WTC11 (cell line): ENCODE data around the gene BET1. TPM values are rescaled to one million over a fixed set of nuclear protein-coding genes. Genes with fewer than 3 reads are reported as not detected.

Source experiments
- ATAC-seq: fragments of 200-7000 bp; cut with Tn5 transposase; 2 replicates; pipeline ENCODE4 v1.10.0; 2021; ENCODE audit warnings: mild to moderate bottlenecking, moderate library complexity
- CTCF ChIA-PET: fragments of 300-600 bp; sonication (Branson Sonifier 250); formaldehyde crosslinking; loops from one replicate; lab custom pipeline; 2021; ENCODE audit warnings: antibody characterized with exemption; lab: Charles Lee
- POLR2A ChIA-PET: fragments of 350-600 bp; sonication (Branson Sonifier 250); formaldehyde crosslinking; loops from one replicate; lab custom pipeline; 2021; ENCODE audit warnings: antibody characterized with exemption; lab: Charles Lee
- DNase-seq: peaks from one replicate; pipeline ENCODE4 v3.0.0; 2021; ENCODE audit warnings: low spot score
- H3K27ac Mint-ChIP-seq: 2 replicates; pipeline ENCODE4 v1.8.0; 2021; ENCODE audit warnings: mixed read lengths
- H3K27me3 Mint-ChIP-seq: 2 replicates; pipeline ENCODE4 v1.8.0; 2021; ENCODE audit warnings: low read depth, mild to moderate bottlenecking, moderate library complexity, mixed read lengths
- H3K36me3 Mint-ChIP-seq: 2 replicates; pipeline ENCODE4 v1.8.0; 2021; ENCODE audit warnings: mixed read lengths
- H3K4me1 Mint-ChIP-seq: 2 replicates; pipeline ENCODE4 v1.8.0; 2022; ENCODE audit warnings: mixed read lengths
- H3K4me3 Mint-ChIP-seq: 2 replicates; pipeline ENCODE4 v1.8.0; 2021; ENCODE audit warnings: mild to moderate bottlenecking, moderate library complexity, mixed read lengths
- H3K9me3 Mint-ChIP-seq: 2 replicates; pipeline ENCODE4 v1.8.0; 2021; ENCODE audit warnings: mixed read lengths
- ATF1 ChIP-seq: sonication (generic); formaldehyde crosslinking; IDR thresholded peaks from 2 replicates; pipeline ENCODE4 v1.8.1; 2023; ENCODE audit warnings: mild to moderate bottlenecking, moderate library complexity, missing genetic modification reagents
- CREM ChIP-seq: sonication (generic); formaldehyde crosslinking; IDR thresholded peaks from 2 replicates; pipeline ENCODE4 v1.8.1; 2022; ENCODE audit warnings: mild to moderate bottlenecking, missing genetic modification reagents, moderate library complexity
- ESRRA ChIP-seq: sonication (generic); formaldehyde crosslinking; IDR thresholded peaks from 2 replicates; pipeline ENCODE4 v1.8.1; 2022; ENCODE audit warnings: mild to moderate bottlenecking, missing genetic modification reagents, borderline replicate concordance
- FOXJ3 ChIP-seq: sonication (generic); formaldehyde crosslinking; IDR thresholded peaks from 2 replicates; pipeline ENCODE4 v1.9.0; 2021; ENCODE audit warnings: missing genetic modification reagents, mild to moderate bottlenecking, borderline replicate concordance
- FOXP1 ChIP-seq: sonication (generic); formaldehyde crosslinking; IDR thresholded peaks from 2 replicates; pipeline ENCODE4 v1.8.0; 2022; ENCODE audit warnings: missing genetic modification reagents, mild to moderate bottlenecking, moderate library complexity, borderline replicate concordance
- FOXP4 ChIP-seq: sonication (generic); formaldehyde crosslinking; IDR thresholded peaks from 2 replicates; pipeline ENCODE4 v1.8.0; 2022; ENCODE audit warnings: mild to moderate bottlenecking, missing genetic modification reagents
- GTF2I ChIP-seq: fragments of 250-450 bp; sonication (Bioruptor Pico); conservative IDR thresholded peaks from 2 replicates; pipeline ENCODE4 v1.4.0; 2021; ENCODE audit warnings: mild to moderate bottlenecking
- IRF1 ChIP-seq: sonication (generic); formaldehyde crosslinking; IDR thresholded peaks from 2 replicates; pipeline ENCODE4 v1.8.0; 2023; ENCODE audit warnings: missing genetic modification reagents
- IRF2 ChIP-seq: sonication (generic); formaldehyde crosslinking; IDR thresholded peaks from 2 replicates; pipeline ENCODE4 v1.8.0; 2022; ENCODE audit warnings: low read depth, missing genetic modification reagents, borderline replicate concordance
- NFATC4 ChIP-seq: fragments of 250-450 bp; sonication (Bioruptor Pico); IDR thresholded peaks from 2 replicates; pipeline ENCODE4 v1.9.0; 2021; ENCODE audit warnings: mild to moderate bottlenecking
- NR2C2 ChIP-seq: sonication (generic); formaldehyde crosslinking; IDR thresholded peaks from 2 replicates; pipeline ENCODE4 v1.8.0; 2022; ENCODE audit warnings: mild to moderate bottlenecking, missing genetic modification reagents
- OVOL2 ChIP-seq: fragments of 250-450 bp; sonication (Bioruptor Pico); IDR thresholded peaks from 2 replicates; pipeline ENCODE4 v1.9.0; 2021; ENCODE audit warnings: mild to moderate bottlenecking, borderline replicate concordance
- PRRX2 ChIP-seq: fragments of 250-450 bp; sonication (Bioruptor Pico); IDR thresholded peaks from 2 replicates; pipeline ENCODE4 v1.8.0; 2021; ENCODE audit warnings: mild to moderate bottlenecking
- SP1 ChIP-seq: sonication (generic); formaldehyde crosslinking; conservative IDR thresholded peaks from 2 replicates; pipeline ENCODE4 v1.8.1; 2022; ENCODE audit warnings: missing genetic modification reagents
- ZNF138 ChIP-seq: sonication (generic); formaldehyde crosslinking; conservative IDR thresholded peaks from 2 replicates; pipeline ENCODE4 v1.8.1; 2022; ENCODE audit warnings: mild to moderate bottlenecking, moderate library complexity, missing genetic modification reagents
- ZNF232 ChIP-seq: sonication (generic); formaldehyde crosslinking; IDR thresholded peaks from 2 replicates; pipeline ENCODE4 v1.8.0; 2022; ENCODE audit warnings: mild to moderate bottlenecking, missing genetic modification reagents
- ZNF532 ChIP-seq: fragments of 250-450 bp; sonication (Bioruptor Pico); IDR thresholded peaks from 2 replicates; pipeline ENCODE4 v1.9.0; 2021; ENCODE audit warnings: mild to moderate bottlenecking, borderline replicate concordance
- total RNA-seq: library from RNA; stranded (reverse); gene quantifications from 3 replicates; pipeline ENCODE4 v1.2.3, GENCODE V29; 2021
- TF ChIP-seq, protein P1 (sequence below): sonication (generic); formaldehyde crosslinking; IDR thresholded peaks from 2 replicates; pipeline ENCODE4 v1.8.1; 2023; ENCODE audit warnings: mild to moderate bottlenecking, moderate library complexity, missing genetic modification reagents
- TF ChIP-seq, protein P2 (sequence below): sonication (generic); formaldehyde crosslinking; IDR thresholded peaks from 2 replicates; pipeline ENCODE4 v1.8.1; 2023; ENCODE audit warnings: mild to moderate bottlenecking, missing genetic modification reagents, moderate library complexity
- TF ChIP-seq, protein P3 (sequence below): sonication (generic); formaldehyde crosslinking; IDR thresholded peaks from 2 replicates; pipeline ENCODE4 v1.8.0; 2022; ENCODE audit warnings: missing genetic modification reagents
- TF ChIP-seq, protein P4 (sequence below): sonication (generic); formaldehyde crosslinking; IDR thresholded peaks from 2 replicates; pipeline ENCODE4 v1.8.0; 2022; ENCODE audit warnings: mild to moderate bottlenecking, missing genetic modification reagents

Gene BET1
- total RNA-seq, 1 experiment from 2014 or later = 26.7 TPM

- ATAC-seq (no peak), DNase-seq (no peak)
- H3K4me1 Mint-ChIP-seq = peaks cover 16% of the 10 kb centered on the region
- no peak overlapping the region for H3K27ac Mint-ChIP-seq
- no peaks in the 10 kb centered on the region for H3K9me3 Mint-ChIP-seq
- ChIA-PET POLR2A (no interaction called here), CTCF (no interaction called here)
- H3K36me3 Mint-ChIP-seq = no peaks in the 10 kb centered on the region
- no peak overlapping the region for H3K4me3 Mint-ChIP-seq
- TF ChIP-seq GTF2I (CRISPR knock-in tag) (no peak), OVOL2 (no peak), NFATC4 (CRISPR knock-in tag) (no peak), CREM (CRISPR knock-in tag) (no peak), ESRRA (CRISPR knock-in tag) (no peak), FOXP4 (no peak), PRRX2 (CRISPR knock-in tag) (no peak)
- TF ChIP-seq, protein P1, sequence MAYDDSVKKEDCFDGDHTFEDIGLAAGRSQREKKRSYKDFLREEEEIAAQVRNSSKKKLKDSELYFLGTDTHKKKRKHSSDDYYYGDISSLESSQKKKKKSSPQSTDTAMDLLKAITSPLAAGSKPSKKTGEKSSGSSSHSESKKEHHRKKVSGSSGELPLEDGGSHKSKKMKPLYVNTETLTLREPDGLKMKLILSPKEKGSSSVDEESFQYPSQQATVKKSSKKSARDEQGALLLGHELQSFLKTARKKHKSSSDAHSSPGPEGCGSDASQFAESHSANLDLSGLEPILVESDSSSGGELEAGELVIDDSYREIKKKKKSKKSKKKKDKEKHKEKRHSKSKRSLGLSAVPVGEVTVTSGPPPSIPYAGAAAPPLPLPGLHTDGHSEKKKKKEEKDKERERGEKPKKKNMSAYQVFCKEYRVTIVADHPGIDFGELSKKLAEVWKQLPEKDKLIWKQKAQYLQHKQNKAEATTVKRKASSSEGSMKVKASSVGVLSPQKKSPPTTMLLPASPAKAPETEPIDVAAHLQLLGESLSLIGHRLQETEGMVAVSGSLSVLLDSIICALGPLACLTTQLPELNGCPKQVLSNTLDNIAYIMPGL (CRISPR knock-in tag) = no peak
- TF ChIP-seq, protein P2, sequence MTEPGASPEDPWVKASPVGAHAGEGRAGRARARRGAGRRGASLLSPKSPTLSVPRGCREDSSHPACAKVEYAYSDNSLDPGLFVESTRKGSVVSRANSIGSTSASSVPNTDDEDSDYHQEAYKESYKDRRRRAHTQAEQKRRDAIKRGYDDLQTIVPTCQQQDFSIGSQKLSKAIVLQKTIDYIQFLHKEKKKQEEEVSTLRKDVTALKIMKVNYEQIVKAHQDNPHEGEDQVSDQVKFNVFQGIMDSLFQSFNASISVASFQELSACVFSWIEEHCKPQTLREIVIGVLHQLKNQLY (CRISPR knock-in tag) = no peak
- TF ChIP-seq, protein P3, sequence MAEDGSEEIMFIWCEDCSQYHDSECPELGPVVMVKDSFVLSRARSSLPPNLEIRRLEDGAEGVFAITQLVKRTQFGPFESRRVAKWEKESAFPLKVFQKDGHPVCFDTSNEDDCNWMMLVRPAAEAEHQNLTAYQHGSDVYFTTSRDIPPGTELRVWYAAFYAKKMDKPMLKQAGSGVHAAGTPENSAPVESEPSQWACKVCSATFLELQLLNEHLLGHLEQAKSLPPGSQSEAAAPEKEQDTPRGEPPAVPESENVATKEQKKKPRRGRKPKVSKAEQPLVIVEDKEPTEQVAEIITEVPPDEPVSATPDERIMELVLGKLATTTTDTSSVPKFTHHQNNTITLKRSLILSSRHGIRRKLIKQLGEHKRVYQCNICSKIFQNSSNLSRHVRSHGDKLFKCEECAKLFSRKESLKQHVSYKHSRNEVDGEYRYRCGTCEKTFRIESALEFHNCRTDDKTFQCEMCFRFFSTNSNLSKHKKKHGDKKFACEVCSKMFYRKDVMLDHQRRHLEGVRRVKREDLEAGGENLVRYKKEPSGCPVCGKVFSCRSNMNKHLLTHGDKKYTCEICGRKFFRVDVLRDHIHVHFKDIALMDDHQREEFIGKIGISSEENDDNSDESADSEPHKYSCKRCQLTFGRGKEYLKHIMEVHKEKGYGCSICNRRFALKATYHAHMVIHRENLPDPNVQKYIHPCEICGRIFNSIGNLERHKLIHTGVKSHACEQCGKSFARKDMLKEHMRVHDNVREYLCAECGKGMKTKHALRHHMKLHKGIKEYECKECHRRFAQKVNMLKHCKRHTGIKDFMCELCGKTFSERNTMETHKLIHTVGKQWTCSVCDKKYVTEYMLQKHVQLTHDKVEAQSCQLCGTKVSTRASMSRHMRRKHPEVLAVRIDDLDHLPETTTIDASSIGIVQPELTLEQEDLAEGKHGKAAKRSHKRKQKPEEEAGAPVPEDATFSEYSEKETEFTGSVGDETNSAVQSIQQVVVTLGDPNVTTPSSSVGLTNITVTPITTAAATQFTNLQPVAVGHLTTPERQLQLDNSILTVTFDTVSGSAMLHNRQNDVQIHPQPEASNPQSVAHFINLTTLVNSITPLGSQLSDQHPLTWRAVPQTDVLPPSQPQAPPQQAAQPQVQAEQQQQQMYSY = no peak
- H3K27me3 Mint-ChIP-seq = no peaks in the 10 kb centered on the region
Measured at GRCh38 chr7:94045581-94045980, 41.4 kb upstream of the BET1 start.

DNA sequence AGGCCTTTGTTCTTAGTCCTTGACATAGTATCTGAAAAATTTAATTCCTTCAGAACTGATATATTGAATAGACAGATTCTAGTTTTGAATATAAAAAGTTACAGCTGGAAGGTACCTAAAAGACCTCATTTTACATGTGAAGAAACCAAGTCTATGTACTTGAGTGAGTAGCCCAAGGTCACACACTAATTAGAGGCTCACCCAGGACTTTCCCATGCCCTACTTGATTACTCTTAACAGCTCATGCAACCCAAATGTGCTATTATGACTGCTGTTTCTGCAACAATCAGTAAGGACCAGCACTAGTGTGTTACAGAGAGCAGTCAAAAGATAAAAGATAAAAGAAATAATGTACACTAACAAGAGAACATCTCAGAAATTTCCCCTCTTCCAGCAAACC, 40.7 kb upstream of the BET1 start:
- ATAC-seq (no peak), DNase-seq (no peak)
- Mint-ChIP-seq H3K9me3 (no peaks in the 10 kb centered on the region), H3K27ac (no peak overlapping the region), H3K27me3 (no peaks in the 10 kb centered on the region), H3K4me1 (peaks cover 18% of the 10 kb centered on the region), H3K4me3 (no peak overlapping the region), H3K36me3 (no peaks in the 10 kb centered on the region)
- ChIA-PET POLR2A (no interaction called here), CTCF (no interaction called here)
- TF ChIP-seq ZNF532 (CRISPR knock-in tag) (no peak), PRRX2 (CRISPR knock-in tag) (no peak), ZNF138 (CRISPR knock-in tag) (no peak), ZNF232 (CRISPR knock-in tag) (no peak), FOXP1 (CRISPR knock-in tag) (no peak), NR2C2 (no peak), FOXJ3 (CRISPR knock-in tag) (no peak), SP1 (CRISPR knock-in tag) (no peak), IRF2 (CRISPR knock-in tag) (no peak), ATF1 (no peak), IRF1 (CRISPR knock-in tag) (no peak)
- TF ChIP-seq, protein P4, sequence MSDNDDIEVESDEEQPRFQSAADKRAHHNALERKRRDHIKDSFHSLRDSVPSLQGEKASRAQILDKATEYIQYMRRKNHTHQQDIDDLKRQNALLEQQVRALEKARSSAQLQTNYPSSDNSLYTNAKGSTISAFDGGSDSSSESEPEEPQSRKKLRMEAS = no peak
